Stimulated activated CD8-positive, alpha-beta memory T cell treated with anti-CD3 and anti-CD28 coated beads, Interleukin-4, amount 100 ng/mL, for 24 hours (primary cell): ENCODE data around the gene CDK5RAP2.

Source experiments
- DNase-seq: peaks from one replicate; pipeline ENCODE4 v3.0.0-alpha.2; 2020; ENCODE audit warnings: low read depth

Gene CDK5RAP2

DNA sequence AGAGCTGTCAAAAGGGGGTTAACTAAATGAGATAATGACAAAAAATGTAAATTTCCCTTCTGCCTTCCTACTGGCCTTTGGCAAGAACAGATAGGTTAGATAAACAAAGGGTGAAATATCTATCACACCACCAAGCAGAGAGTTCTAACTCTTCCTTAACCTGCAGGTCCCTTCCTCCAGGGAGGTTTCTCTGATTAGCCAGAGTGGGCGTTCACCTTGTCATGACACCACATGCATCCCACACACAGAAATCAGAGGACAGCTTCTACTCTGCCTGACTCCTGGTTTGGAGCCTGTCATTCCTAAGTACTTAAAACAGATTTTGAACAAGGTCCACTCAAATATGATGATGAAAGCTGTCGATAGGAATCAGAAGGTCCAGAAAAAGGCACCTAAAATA is 180.0 kb downstream of the CDK5RAP2 start:
- DNase-seq, result no peak

DNA sequence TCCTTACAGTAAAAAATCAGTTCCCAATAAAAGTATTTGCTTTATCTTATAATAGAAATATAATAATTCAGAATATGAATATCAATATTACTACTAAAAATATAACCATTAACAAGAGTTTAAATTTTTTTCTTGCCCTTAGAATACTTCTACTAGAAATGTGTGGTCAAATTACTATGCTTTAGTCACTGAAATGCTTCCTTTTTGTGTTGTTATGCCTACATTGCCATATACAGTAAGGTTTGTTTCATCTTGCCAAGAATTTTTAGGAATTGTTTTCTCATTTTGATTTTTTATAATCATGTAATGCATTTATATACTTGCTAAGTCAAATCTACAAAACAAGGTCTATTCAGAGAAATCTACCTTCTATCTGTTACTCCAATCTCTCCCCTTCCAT is 181.7 kb downstream of the CDK5RAP2 start:
- DNase-seq, result no peak

DNA sequence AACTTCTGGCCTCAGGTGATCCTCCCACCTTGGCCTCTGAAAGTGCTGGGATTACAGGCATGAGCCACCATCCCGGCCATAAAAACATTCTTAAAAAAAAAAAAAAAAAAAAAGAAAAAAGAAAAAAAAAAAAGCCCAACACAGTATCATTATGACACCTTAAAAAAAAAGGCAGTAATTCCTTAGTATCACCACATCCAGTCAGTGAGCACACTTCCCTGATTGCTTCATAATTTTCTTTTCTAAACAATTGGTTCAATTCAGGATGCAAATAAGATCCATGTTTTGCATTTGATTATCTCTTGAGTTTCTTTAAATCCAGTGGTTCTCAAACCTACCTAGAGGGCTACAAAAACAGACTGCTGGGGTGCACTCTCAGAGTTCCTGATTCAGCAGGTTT is 182.5 kb downstream of the CDK5RAP2 start:
- DNase-seq, result no peak

DNA sequence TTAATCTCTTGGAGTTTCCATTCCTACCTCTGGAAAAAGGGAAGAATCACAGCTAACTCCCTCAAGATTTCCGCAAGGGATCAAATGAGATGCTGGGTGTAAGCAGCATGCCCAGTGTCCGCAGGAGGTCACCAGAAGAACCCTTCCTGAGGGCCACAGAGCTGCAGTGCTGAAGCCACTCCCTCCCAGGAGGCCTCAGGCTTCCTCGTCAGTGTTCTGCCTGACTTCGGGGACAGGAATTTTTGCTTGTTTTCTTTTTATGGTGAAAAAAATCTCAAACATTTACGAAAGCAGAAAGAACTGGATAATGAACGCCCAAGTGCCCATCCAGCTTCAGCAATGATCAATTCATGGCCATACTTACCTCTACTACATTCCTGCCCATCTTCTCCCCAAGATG is 183.0 kb downstream of the CDK5RAP2 start:
- no peak for DNase-seq

DNA sequence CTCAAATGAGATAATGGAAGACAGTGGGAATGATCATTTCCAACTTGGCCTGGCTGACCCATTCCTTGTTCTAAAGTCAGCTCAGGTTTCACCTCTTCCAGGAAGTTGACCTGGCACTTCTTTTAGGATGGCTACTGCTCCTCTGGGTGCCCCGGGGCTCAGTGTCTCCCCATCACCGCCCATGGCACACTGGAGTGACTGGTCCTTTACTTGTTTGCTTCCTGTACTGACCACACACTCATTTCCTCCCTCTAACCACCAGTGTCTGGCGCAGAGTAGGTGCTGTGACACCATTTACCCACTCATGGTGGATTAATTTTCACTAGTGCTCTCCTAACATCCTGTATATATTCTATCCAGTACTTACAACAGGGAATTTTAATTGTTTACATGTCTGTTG is 183.5 kb downstream of the CDK5RAP2 start:
- no peak for DNase-seq

DNA sequence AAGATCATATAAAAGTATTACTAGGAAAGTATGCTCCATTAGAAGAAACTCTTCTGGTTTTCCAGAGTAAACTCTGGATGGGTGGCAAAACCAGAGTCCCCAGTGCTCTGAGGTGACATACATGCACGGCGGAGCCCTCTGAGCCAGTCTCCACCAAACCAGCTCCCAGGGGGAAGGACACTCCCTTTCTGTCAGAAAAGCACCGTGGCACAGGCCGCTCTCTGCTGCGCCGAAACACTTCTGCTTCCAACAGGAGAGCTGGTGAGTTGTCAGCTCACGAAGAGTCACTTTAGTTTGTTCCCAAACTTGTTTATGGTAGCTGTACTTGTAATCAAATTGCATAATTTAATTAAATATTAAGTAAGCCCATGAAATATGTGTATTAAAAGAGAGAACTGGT is 184.6 kb downstream of the CDK5RAP2 start:
- DNase-seq, result no peak

DNA sequence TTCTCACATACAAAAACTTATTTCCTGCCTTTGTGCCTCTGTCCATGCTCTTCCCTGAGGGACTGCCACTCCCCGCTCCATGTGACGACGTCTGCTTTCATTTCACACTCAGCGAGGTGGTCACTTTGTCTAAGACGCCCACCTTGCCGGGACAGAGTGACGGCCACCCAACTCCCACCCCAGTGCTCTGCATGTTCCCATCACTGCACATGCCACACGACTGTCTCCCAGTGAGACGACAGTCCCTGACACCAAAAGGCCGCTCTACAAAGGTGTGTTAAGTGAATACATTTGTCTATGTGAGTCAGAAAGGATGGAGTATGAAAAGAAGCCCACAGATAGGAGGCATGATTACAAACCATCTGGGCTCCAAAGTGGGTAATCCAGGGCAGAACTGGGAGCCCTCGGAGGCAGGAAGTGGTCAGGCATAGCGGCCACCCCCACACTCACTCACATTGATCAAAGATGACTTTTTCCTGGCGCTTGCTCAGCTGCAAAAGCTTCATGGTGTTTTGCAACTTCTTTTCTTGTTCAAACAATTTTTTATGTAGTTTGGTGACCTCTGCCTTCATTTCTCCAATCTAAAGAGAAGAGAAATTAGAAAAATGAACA is 185.8 kb downstream of the CDK5RAP2 start:
- DNase-seq, result peak; percentile 12

DNA sequence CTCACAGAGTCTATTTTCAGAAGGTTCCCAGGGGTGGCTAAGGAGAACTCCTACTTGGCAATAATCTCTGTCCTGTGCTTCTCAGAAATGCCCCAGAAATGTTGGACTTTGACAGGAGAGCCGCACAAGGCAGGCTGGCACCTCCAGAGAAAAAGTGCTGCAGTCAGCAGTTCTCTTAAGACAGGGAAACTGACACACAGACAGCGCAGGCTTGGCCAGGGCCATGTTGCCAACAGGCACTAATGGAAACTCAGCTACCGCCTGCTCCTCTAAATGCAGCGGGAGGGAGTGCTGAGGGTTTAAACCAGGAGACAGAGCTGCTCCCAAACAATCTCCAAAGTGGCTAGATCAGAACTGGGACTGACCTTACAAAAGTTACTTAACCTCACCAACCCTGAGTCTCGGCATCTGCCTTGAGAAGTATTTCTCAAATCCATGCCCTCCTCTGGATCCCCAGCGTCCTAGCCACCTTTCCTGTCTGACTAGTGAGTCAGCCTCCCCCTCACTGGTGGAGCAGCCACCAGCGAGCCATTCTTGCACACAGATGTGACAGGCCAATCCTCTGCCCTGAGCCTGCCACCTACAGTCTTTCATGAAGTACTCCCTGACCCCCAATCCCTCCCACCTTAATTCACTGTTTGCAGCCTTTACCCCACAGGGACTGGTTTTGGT is 186.4 kb downstream of the CDK5RAP2 start:
- no peak for DNase-seq

DNA sequence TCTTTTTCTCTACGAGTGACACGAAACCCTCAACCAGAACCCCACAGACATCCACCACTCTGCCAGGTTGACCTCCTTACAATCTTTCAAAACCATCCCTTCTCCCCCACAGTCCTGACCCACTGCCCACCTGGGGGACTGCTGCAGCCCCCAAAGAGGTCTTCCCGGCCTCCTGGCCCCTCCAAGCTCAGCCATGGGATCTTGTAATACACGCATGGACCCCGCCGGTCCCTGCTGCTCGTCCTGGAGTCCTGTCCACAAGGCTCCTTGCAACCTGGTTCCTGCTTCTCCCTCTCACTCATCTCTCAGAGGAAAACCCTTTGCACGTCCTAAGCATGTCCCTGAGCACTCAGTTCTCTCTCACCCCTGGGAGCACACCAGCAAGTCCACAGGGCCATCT is 187.3 kb downstream of the CDK5RAP2 start:
- no peak for DNase-seq

DNA sequence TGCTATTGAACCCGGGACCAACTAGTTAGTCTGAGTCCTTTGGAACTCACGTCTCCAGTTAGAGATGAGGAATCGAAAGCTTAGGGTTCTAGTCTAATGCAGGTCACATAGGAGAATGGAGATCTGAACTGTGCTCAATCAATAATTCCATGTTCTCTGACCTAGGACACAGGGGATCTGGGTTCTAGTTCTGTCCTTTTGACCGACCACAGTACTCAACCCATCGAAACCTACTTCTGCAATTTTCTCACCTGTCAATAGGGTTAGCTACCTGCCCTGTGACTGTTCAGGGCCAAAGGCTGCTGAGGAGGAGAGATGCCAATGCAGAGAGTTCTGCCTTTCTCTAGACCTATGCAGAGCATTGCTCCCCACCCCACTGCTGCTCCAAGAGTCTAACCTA is 187.7 kb downstream of the CDK5RAP2 start:
- no peak for DNase-seq

DNA sequence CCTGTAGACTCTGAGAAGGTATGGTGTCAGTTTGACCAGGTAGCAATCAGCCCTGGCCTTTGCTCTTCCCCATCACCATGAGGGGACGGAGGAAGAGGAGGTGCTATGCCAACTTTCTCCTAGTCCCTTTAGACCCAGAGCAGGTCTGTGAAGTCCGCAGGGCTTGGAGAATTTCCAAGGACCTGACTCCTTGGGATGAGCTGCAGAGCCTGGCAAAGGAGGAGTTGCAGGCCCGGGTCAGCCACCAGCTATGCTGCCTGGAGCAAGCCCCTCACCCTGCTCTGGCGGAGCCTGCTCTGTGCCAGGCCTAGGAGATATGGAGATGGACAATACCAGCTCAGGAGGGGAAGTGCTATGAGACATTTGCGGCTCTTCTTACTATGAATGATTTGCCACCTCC is 188.3 kb downstream of the CDK5RAP2 start:
- no peak for DNase-seq

DNA sequence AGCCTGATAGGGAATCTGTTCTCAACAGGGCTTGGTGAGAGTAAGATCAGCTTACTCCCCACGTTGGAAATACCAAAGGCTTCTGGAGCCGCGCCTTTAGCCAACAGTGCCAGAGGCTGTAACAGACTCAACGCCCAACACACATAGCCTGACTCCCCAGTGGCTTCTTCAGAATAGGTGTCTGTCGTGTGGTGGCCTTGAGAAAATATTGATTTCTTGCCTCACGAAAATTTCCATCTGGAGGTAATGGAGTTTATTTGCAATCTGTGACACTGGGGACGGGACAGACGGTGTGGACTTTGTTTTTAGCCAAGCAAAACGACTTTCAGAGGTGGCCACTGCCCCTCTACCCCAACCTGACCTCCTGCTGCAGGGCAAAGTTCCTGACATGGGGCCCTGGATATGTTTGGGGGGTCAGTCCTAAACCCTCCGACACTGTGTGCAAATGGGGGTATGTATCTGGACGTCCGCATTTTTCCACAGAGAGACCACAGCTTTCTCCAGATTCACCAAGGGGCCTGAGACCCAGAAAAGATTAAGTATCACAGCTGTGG is 189.3 kb downstream of the CDK5RAP2 start:
- DNase-seq, result no peak

DNA sequence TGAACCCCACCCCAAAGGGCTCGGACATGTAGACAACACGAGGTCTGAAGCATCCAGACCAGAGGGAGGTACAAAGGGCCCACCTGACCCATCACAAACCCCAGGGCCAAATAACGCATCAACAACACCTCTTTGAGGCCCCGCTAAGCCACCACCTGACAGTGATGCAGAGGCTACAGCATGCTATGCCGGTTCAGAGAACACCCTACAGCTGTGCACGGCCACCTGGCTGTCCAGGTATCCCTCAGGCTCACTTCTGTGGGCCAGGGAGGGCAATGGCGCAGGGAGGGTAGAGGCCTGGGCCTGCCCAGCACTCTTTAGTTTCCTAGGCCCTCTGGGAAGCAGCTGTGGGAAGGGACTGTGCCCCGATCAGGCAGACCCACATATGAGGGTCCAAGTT is 190.1 kb downstream of the CDK5RAP2 start:
- no peak for DNase-seq

DNA sequence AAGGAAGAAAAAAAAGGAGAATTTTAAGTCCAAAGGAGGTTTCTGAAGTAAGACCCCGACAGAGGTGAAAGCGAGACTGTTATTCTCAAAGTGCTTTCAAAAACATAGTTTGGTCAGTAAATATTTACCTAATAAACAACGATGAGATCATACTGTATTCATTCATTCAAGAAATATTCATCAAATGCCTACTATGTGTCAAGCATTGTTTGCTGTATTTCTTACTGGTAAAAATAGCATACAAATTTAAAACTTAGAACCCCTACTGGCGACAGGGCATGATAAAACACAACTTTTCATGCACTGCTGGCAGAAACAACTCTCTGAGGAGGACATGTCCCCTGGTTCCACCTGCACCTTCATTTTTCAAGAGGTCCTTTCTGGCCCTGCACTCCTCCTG is 190.7 kb downstream of the CDK5RAP2 start:
- no peak for DNase-seq

DNA sequence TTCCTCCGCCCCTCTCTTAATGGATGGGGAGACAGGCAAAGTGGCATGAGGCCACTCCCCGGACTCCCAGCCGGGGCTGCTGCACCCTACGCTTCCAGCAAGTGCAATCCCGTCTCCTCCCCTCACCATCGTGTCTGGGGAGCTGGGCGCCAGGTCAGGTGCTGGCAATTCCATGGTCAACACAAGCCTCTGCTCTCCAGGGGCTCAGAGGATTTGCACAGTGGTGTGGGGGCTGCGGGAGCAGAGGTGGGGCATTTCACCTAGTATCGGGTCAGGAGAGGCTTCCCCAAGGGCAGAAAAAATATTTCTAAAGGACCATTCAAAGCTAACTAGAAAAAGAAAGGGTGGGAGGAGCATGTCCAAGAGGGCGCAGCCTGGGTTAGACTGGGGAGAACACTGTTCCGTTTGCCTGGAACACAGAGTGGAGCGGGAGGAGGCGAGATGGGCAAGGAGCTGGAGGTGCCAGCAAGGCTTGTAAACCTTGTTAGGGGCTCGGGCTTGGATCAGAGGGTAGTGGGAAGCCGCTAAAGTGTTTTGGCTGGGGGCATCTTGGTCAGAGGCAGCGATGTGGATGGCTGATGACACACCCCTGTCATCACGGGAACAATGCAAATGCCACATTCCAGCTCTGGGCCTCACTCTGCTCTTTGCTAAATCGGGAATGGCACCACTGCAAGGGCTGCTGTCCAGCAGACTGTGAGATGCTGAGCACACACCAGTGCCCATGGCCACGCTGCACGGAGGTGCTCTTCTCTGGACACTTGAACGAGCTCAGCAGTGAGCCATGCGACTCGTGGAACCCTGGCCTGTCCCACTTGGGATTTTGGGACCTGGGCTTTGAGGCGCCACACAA is 191.7 kb downstream of the CDK5RAP2 start:
- DNase-seq, result no peak

DNA sequence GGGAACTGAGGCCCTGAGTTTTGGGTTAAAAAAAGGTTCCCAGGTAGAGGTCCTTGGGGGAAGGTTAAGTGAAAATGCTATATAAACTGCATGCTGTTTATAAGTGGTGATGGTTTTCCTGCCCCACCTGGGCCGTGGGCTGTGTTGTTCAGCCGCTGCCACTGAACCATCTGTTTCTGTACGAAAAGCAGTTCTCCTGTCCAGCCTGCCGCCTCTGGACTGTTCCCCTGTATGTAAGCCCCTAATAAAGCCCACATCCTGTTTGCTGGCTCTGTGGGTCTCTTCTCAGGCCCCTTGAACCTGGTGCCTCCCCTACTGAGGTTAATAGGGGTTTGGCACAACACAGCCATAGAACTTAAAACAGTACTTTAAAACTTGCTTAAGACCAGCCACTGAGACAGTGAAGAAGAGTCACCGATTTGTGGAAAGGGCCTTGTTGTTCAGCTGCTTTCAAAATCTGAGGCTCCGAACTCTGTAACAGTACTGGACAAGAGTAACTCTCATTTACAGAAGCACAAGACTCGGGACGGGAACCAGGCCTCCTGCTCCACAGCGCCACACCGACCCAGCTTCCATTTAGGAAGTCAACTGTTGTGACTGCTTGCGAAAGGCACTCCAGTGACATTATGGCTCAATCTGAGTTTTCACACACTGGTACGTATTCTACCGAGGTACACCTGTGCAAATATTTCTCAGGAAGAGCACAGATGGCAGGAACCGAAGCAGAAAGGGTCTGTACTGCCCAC is 192.5 kb downstream of the CDK5RAP2 start:
- no peak for DNase-seq

DNA sequence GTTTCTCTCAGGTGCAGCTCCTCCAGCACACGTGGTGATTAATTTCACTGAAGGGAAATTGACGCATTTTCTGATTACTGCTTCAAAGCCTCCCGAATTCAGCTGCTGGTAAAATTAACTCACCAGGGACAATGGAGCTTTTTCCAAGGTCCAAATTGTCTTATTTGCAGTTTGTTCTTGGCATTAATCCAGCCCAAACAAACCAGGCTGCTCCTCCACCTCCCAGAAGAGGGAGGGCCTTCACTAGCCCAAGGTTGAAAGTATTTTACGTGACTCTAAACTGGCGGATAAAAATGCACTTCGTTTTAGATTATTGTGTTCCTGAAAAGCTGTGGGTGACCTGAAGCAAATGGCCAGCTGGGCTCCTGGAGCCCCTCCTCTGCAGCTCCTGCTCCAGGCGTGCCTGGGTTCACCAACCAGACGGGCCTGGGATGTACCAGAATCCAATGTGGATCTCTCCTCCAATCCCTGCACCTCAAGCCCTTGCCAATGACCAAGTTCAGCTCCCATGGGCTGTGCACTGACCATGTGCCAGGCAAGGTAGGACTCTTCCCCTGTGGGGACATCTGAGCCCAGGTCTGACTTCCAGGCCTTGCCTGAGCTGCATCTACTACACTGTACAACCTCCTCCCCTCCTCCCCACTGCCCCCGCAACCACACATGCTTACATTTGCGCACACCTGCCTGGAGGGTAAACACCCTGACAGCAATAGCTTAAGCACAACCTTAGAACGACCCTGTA is 193.4 kb downstream of the CDK5RAP2 start:
- no peak for DNase-seq

DNA sequence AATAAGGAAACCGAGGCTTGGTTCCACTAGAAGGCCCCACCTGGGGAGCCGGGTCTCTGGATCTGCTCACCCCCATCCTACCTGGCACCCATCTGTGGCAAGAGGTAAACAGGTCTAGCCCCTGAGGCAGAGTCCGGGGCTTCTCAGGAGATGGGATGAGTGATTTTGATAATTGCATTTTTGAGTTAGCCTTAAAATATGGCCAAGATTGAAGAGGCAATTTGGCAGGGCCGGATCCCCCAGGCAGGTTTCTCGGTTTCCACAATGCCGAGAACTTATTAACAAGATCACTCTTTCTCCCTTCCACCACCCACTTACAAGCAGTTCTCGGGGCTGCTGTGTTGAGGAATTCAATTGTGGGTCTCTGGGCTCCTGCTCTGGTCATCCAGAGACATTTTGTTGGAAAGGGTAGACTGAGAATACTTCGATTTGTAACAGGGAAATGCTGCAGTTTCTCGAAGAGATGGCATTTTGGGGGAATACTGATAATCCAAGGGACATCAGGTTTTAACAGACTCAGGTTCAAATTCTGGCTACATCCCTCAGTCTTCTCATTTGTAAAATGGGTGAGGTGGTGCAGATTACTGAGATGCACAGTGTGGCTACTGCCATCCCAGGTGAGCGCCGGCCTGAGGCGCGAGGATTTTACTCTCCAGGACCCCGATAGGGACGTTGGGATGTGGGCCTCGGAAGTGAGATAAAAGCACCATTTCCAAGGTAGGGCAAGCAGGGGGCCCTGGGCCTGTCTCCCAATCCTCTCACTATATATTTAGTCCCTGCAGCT is 194.2 kb downstream of the CDK5RAP2 start:
- DNase-seq, result no peak

DNA sequence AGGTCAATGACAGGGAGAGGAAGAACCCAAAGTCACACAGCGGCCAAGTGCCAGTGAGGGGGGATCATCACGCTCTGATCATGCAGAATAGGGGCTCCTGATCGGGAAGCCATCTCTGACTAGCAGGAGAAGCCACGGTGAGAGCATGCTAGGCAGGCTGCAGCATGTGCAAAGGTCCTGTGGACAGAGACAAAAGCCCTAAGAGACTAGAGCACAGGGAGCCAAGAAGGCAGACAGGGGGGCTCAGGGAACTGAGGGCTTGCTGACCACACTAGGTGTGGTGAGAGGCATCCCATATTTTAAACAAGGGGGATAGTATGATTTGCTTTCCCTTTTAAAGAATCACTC is 195.1 kb downstream of the CDK5RAP2 start:
- DNase-seq, result no peak

DNA sequence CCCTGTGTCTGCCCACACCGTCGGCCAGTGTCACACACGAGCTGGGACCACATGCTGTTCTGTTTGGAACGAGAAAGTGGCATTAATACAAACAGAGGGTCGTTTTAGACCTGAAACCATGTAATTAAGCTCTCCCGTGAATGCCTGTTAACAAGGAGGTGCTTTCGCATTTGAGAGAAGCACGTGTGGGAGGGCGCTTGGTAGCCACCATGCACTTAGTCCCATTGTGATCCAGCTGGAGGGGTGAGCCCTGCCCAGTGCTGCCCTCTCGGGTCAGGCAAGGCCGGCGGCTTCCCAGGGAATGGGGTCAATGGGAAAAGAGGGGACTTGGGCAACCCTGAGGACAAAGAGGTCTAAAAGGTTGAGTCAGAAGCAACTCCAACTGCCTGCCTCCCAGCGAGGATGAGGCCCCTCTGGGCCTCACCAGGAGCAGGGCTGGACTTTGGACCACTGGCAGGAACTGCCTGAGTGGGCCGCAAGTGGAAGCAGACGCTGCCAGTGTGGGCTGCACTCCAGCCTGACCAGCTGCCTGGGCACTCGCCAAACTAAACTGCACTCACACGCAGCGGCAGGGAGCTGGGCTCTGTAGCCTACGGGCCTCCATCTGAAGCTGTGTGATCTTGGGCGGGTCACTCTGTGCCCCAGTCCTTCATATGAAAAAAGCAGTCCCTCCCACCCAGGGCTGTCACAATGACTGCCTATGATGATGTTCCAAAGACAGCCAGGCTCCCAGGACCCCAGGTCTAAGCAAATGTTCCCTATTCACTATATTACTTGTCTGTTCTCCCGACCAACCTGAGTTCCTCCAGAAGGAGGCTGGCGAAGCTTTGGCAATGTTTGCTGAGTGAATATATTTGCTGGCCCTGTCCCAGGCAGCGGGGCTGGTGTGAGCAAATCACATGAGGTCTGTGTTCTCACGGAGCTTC is 195.7 kb downstream of the CDK5RAP2 start:
- DNase-seq, result no peak
